Fibroblast of mammary gland (primary cell): ENCODE data around the gene SFT2D3.
A peak's percentile ranks its signal among the peaks of the same experiment; 100 is the strongest.

ENCODE experiments used
- DNase-seq: peaks from one replicate; pipeline ENCODE4 v3.0.0-alpha.2; 2010; ENCODE audit warnings: low read depth
- H3K4me3 ChIP-seq: 2 replicates; pipeline ENCODE4 v1.5.1; 2011; ENCODE audit warnings: low read depth, mild to moderate bottlenecking, low read length, moderate library complexity; ENCODE audit not compliant: control insufficient read depth
- TF ChIP-seq, protein P1 (sequence below): conservative IDR thresholded peaks from 2 replicates; pipeline ENCODE4 v1.5.1; 2011; ENCODE audit warnings: low read depth, low read length, inconsistent platforms; ENCODE audit not compliant: control insufficient read depth, insufficient read depth

The SFT2D3 gene

DNA sequence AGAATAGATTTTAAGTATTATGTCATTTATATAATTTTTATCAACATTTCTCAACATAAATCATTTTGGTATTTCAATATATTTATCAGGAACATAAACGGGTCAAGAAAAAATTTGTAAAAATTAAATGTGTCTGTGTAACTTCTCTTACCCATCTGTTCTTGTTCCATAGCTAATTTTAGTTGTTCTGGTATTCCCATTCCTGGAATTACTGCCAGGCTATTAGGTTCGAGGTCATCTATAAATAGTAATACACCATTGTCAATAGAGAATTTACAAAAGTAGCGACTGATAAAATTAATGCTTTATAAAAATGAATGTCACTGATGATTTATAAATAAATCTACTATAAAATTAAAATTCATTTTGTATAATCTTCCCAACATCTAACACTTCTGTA lies 21.5 kb downstream of the SFT2D3 start:
- no peak for DNase-seq
- H3K4me3 ChIP-seq: no peak overlapping the region
- TF ChIP-seq, protein P1, sequence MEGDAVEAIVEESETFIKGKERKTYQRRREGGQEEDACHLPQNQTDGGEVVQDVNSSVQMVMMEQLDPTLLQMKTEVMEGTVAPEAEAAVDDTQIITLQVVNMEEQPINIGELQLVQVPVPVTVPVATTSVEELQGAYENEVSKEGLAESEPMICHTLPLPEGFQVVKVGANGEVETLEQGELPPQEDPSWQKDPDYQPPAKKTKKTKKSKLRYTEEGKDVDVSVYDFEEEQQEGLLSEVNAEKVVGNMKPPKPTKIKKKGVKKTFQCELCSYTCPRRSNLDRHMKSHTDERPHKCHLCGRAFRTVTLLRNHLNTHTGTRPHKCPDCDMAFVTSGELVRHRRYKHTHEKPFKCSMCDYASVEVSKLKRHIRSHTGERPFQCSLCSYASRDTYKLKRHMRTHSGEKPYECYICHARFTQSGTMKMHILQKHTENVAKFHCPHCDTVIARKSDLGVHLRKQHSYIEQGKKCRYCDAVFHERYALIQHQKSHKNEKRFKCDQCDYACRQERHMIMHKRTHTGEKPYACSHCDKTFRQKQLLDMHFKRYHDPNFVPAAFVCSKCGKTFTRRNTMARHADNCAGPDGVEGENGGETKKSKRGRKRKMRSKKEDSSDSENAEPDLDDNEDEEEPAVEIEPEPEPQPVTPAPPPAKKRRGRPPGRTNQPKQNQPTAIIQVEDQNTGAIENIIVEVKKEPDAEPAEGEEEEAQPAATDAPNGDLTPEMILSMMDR: no peak

DNA sequence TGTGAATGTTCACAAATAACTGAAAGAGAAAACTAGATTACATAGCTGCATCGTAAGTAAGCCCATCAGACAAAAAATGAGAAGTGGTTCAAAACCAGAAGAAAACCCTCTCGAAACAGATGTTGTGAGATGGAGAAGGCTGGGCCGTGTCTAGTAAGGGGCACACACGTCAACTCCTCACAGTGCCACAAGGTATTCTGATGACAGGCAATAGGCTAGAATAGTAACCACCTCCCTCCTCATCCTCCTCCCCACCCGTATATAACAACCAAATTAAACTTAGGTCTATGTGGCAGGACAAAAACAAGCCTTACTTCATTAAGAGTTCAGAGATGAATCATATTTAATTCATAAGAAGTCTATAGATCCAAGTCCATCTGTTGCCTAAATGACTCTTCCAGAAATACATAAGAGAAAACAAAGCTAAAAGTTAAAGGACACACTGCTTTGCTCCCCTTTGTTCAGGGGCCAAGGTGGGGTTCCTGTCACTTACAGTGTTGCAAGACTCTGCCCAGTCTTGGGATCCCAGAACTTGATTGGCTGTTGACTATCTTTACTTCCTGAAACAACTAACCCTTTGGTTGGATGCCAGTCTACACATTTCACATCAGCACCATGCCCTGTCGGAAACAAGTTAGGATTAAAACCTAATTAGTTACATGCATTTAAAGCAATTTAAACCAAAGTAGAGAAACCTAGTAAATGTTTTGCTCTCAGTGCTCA lies 25.0 kb downstream of the SFT2D3 start:
- no peak overlapping the region for H3K4me3 ChIP-seq
- TF ChIP-seq, protein P1: no peak
- DNase-seq: no peak

DNA sequence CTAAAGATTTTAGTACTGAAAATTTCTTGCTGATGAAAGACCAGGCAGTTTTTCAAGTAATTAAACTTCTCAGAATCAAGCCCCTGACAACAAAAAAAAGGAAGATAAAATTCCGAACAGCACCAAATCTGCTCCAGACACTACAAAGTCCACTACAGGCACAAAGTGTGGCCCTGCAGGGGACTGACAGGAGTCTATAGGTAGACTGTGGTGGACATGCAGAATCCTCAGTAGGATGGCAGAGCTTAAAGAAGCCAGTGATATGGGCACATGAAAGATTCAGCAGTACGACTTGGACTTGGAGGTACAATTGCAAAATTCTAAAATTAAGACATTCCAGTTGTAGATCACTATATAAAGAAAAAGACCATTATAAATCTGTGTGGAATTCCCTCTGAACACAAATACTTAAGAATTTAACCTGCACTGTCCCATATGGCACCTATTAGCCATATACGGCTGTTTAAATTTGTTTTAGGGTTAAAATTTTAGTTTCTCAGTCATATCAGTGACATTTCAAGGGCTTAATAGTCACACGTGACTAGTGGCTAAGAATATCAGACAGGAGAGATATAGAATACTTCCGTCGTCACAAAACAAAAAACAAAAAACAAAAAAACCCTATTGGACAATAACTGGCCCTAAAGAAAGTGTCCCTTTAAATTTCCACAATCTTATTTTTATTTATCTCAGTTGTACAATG lies 32.0 kb downstream of the SFT2D3 start:
- no peak overlapping the region for H3K4me3 ChIP-seq
- DNase-seq: no peak
- TF ChIP-seq, protein P1: no peak

DNA sequence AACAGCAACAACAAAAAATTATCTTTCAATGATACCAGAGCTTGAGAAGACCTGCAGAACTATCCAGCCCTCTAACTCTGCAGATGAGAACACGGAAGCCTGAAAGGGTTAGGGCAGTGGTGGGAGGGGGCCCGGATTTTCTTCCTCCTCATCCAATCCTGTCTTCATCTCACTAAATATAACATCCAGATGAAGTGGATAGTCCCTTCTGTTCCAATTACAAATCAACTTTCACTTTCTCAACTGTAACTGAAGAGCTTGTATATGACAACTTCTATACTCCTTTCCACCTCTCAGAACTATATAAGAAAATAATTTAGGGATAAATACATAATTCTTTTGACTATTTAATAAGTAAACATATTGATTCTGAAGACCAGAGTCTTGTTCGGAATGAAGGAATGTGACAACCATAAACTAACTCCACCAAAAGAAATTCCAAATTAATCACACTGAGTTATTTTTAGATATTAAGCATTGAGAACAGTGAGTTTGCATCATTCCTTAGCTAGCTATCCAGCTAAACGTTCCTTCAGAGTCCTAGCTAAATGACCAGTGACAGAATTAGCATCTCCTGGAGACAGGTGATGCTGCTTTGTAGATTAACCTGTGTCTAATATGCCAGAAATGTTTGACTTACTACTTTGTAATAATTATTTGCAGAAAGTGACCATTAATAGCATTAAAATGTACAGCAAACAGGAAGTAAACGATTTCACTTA lies 32.7 kb downstream of the SFT2D3 start:
- TF ChIP-seq, protein P1: no peak
- no peak overlapping the region for H3K4me3 ChIP-seq
- peak; percentile 23 for DNase-seq

DNA sequence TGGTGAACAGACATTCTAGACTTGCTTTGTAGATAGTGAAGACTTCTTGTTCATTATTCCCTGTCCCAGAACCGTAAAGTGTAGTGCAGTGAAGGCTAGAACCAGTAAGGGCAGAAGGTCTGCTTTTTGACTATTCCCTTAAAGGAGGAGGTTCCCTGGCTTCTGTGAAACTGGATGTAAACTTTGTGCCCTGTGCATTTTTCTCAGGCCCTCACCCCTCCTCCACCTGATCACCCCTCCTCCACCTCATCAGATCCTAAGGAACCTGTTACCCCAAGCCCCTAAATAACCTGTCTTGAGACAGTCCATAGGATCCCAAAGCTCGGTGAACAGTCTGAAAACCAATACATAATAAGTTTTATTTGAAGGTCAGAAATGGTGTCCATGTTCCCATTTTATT lies 33.7 kb downstream of the SFT2D3 start:
- no peak for DNase-seq

More for the DNA sequence above, 33.7 kb downstream of the SFT2D3 start:
- no peak overlapping the region for H3K4me3 ChIP-seq
- TF ChIP-seq, protein P1: no peak
